Muscle layer of duodenum (tissue), 2 donors: ENCODE data around the gene FAT2.

ENCODE experiments used
- H3K27ac ChIP-seq: one replicate; pipeline ENCODE4 v1.7.0; 2013; ENCODE audit warnings: mild to moderate bottlenecking, low read length
- H3K27me3 ChIP-seq: one replicate; pipeline ENCODE4 v1.7.0; 2013; ENCODE audit warnings: low read depth, mild to moderate bottlenecking, control low read depth, low read length
- H3K36me3 ChIP-seq, 2 donors: one replicate each; pipeline ENCODE4 v1.7.0; 2013; ENCODE audit warnings: low read length in 2 of 2, control low read depth in 1 of 2, mild to moderate bottlenecking in 1 of 2; ENCODE audit not compliant: insufficient read depth in 2 of 2, control insufficient read depth in 1 of 2
- H3K4me1 ChIP-seq, 2 donors: one replicate each; pipeline ENCODE4 v1.7.0; 2013; ENCODE audit warnings: low read length in 2 of 2, mild to moderate bottlenecking in 2 of 2, control low read depth in 1 of 2, moderate library complexity in 1 of 2; ENCODE audit not compliant: insufficient read depth in 2 of 2, control insufficient read depth in 1 of 2
- H3K4me3 ChIP-seq, 2 donors: one replicate each; pipeline ENCODE4 v1.7.0; 2013; ENCODE audit warnings: low read length in 2 of 2, low read depth in 1 of 2, mild to moderate bottlenecking in 1 of 2
- H3K9me3 ChIP-seq, 2 donors: one replicate each; pipeline ENCODE4 v1.7.0; 2013; ENCODE audit warnings: low read length in 2 of 2, control low read depth in 1 of 2, mild to moderate bottlenecking in 1 of 2; ENCODE audit not compliant: control insufficient read depth in 1 of 2
- donor health status: healthy.

The FAT2 gene

DNA sequence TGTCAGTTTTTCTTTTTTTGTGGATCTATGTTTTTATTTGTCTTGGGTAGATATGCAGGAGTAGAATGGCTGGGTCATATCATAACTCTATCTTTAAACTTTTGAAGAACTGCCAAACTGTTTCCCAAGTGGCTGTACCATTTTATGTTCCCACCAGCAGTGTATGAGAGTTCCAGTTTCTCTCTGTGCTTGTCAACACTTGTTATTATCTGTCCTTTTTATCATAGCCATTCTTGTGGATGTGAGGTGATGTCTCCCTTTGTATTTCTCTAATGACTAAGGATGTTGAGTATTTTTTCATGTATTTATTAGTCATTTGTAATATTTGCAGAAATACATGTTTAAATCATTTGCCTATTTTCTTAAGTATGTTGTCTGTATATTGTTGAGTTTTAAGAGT is 17.4 kb upstream of the FAT2 start:
- no peaks in the 10 kb centered on the region for H3K9me3 ChIP-seq
- no peak overlapping the region for H3K27ac ChIP-seq
- no peaks in the 10 kb centered on the region for H3K36me3 ChIP-seq
- H3K4me3 ChIP-seq, result no peak overlapping the region
- H3K4me1 ChIP-seq, result no peaks in the 10 kb centered on the region
- no peaks in the 10 kb centered on the region for H3K27me3 ChIP-seq

DNA sequence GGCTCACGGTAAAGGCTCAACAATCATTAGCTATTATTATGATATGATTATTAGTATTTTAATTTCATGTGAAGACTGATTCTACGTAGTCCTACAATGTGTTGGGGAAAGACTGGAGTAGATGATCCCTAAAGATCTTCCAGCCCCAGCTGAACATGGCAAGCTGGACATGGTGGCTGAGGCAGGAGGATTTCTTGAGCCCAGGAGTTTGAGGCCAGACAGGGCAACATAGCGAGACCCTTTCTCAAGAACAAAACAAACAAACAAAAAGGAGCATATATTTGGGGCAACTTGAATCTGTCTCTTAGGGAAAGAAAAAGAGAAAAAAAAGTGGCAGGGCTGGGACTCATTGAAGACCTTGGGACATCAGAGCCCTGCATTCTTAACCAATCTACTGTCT is 16.2 kb upstream of the FAT2 start:
- Histone ChIP-seq H3K27ac (no peak overlapping the region), H3K4me3 (no peak overlapping the region), H3K36me3 (no peaks in the 10 kb centered on the region), H3K27me3 (no peaks in the 10 kb centered on the region), H3K9me3 (no peaks in the 10 kb centered on the region), H3K4me1 (no peaks in the 10 kb centered on the region)

DNA sequence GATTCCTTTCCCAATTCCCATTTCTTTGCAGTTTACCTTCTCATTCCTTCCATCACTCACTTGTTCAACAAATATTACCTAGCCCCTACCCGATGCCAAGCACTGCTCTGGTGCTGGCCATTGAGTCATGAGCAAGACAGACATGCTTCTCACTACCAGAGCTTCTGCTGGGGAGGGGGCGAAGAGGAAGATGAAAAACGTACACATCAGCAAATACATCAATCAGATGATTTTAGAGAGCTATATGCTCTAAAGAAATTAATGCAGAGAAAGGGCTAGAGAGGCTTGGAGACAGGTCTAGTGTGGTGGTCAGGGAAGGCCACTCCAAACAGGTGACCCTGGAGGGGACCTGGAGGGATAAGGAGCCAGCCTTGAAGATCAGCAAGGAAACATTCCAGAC is 14.4 kb upstream of the FAT2 start:
- no peak overlapping the region for H3K27ac ChIP-seq
- no peaks in the 10 kb centered on the region for H3K4me1 ChIP-seq
- H3K9me3 ChIP-seq, result no peaks in the 10 kb centered on the region
- H3K4me3 ChIP-seq, result no peak overlapping the region
- H3K36me3 ChIP-seq, result no peaks in the 10 kb centered on the region
- H3K27me3 ChIP-seq, result no peaks in the 10 kb centered on the region

DNA sequence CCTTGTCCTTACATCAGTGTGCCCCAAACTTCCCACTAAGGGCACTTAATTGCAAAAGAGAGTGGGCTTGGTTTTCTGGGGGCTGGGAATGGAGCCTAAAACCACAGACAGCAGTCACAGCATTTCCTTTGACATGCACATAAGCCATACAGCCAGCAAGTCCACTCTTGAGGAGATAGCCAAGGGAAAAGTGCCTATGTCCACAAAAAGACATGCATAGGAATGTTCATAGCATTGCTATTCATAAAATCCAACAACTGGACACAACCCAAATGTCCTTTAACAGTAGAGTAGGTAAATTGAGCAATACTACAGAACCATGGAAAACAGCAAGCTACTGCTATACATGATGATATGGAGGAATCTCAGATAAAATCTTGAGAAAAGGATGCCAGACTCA is 11.7 kb upstream of the FAT2 start:
- Histone ChIP-seq H3K4me3 (no peak overlapping the region), H3K27ac (no peak overlapping the region), H3K27me3 (no peaks in the 10 kb centered on the region), H3K4me1 (no peaks in the 10 kb centered on the region), H3K9me3 (no peaks in the 10 kb centered on the region), H3K36me3 (no peaks in the 10 kb centered on the region)

- Histone ChIP-seq H3K4me1 (no peaks in the 10 kb centered on the region), H3K9me3 (no peaks in the 10 kb centered on the region), H3K27ac (no peak overlapping the region), H3K27me3 (no peaks in the 10 kb centered on the region), H3K36me3 (no peaks in the 10 kb centered on the region), H3K4me3 (no peak overlapping the region)
Measured at GRCh38 chr5:151601391-151601790, 10.3 kb upstream of the FAT2 start.

DNA sequence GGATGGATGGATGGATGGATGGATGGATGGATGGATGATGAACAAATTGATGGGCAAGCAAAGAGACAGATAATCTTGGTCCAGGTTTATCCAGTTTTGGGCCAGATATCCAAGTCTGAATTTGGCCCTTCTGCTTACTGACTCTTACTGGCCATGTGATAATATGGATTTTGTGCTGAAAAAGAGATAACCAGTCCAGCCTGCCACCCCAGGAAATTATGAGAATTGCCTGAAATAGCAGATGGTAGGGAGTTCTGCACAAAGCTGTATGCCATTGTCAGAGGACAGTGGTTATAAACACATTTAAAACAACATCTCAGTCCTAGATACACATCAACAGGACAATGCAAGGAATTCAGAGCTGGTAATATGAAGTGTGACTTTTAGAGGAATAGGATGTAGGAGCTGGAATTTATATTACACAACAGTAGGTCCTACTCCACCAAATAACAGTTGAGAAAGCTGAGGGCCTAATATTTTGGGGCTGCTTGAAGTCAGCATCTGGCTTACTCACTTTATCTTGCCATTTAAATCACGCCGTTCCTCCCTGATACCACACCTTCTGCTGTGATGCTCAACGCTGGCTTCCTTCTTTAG is 9.0 kb upstream of the FAT2 start:
- H3K4me3 ChIP-seq, result no peak overlapping the region
- H3K27ac ChIP-seq, result no peak overlapping the region
- H3K36me3 ChIP-seq, result no peaks in the 10 kb centered on the region
- H3K4me1 ChIP-seq, result no peaks in the 10 kb centered on the region
- H3K27me3 ChIP-seq, result no peaks in the 10 kb centered on the region
- no peaks in the 10 kb centered on the region for H3K9me3 ChIP-seq

DNA sequence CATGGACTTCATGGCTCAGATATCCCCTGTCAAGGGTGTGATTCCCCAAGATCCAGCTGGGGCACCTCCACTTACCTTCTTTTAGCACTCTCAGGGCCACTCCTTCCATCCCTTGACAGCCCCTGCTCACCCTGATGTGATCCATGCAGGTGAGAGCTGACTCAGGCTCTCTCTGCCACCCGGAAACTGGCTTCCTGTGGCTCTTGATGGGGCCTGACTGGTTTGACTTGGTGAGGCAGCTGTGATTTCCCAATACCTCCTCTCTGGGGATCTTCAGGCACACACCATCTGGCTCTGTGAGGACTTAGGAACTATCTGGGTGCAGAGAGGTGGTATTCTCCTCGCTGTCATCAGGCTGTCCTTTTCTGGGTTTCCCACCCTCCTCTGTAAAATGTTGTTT is 7.9 kb upstream of the FAT2 start:
- no peaks in the 10 kb centered on the region for H3K36me3 ChIP-seq
- no peaks in the 10 kb centered on the region for H3K9me3 ChIP-seq
- no peak overlapping the region for H3K27ac ChIP-seq
- no peaks in the 10 kb centered on the region for H3K4me1 ChIP-seq
- no peak overlapping the region for H3K4me3 ChIP-seq
- H3K27me3 ChIP-seq, result no peaks in the 10 kb centered on the region

DNA sequence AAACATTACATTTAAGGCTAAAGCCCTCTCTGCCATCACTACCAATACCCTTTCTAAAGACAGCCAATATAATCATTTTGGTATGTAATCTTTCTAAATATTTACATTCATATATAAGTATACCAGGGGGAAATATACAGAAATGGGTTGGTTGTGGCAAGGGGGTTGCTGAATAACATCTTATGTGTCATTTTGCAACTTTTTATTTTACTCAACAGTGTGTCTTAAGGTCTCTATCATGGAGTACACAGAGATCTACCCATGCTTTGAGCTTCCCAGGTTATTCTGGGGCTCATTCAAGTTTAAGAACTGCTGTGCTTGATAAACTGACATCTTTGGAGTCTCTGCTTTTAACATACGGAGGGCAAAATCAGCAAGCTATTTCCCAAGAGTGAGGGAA is 7.4 kb upstream of the FAT2 start:
- Histone ChIP-seq H3K4me3 (no peak overlapping the region), H3K36me3 (no peaks in the 10 kb centered on the region), H3K9me3 (no peaks in the 10 kb centered on the region), H3K27ac (no peak overlapping the region), H3K27me3 (no peaks in the 10 kb centered on the region), H3K4me1 (no peaks in the 10 kb centered on the region)

DNA sequence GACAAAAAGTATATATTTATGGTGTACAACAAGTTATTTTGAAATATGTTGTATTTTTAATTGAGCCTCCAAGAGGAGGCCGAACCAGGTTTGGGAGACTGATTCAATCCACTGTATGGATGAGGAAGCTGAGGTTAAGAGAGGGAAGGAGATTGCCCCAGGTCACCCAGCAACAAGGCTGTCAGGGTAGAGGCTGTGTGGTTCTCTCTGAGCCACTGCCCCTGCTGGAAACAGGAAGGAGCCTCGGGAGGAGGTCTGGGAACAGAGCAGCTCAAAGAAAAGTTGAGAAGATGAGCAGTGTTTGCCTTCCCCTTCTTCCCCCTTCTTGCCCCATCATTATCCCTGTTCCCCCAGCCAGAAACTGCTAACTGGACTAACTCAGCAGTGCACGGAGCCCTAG is 6.6 kb upstream of the FAT2 start:
- Histone ChIP-seq H3K4me1 (no peaks in the 10 kb centered on the region), H3K27me3 (no peaks in the 10 kb centered on the region), H3K9me3 (no peaks in the 10 kb centered on the region), H3K27ac (no peak overlapping the region), H3K4me3 (no peak overlapping the region), H3K36me3 (no peaks in the 10 kb centered on the region)

- Histone ChIP-seq H3K4me1 (no peaks in the 10 kb centered on the region), H3K27ac (no peak overlapping the region), H3K27me3 (no peaks in the 10 kb centered on the region), H3K36me3 (no peaks in the 10 kb centered on the region), H3K9me3 (no peaks in the 10 kb centered on the region), H3K4me3 (no peak overlapping the region)
Measured at GRCh38 chr5:151596828-151597539, 5.9 kb upstream of the FAT2 start.

DNA sequence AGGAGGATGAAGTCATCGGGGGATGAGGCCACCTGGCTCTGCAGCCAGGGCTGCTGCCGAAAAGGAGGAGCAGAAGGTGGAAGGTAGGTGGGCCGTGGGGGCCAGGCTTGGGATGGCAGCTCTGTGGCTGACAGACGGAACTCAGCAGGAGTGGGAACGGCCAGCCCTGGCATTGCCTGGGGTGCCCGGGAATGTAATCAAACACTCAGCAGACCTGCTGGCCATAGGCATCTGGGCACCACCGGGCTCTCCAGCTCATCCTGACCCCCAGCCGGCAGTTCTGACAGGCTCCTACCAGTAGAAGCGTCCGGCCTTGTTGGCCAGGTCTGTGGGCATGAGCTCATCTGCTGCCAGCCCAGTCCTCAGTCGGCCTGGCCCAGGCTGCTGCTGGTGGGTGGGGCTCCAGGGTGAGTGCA is 4.3 kb upstream of the FAT2 start:
- H3K36me3 ChIP-seq, result no peaks in the 10 kb centered on the region
- H3K4me1 ChIP-seq, result no peaks in the 10 kb centered on the region
- H3K9me3 ChIP-seq, result no peaks in the 10 kb centered on the region
- no peak overlapping the region for H3K4me3 ChIP-seq
- H3K27me3 ChIP-seq, result no peaks in the 10 kb centered on the region
- H3K27ac ChIP-seq, result no peak overlapping the region

DNA sequence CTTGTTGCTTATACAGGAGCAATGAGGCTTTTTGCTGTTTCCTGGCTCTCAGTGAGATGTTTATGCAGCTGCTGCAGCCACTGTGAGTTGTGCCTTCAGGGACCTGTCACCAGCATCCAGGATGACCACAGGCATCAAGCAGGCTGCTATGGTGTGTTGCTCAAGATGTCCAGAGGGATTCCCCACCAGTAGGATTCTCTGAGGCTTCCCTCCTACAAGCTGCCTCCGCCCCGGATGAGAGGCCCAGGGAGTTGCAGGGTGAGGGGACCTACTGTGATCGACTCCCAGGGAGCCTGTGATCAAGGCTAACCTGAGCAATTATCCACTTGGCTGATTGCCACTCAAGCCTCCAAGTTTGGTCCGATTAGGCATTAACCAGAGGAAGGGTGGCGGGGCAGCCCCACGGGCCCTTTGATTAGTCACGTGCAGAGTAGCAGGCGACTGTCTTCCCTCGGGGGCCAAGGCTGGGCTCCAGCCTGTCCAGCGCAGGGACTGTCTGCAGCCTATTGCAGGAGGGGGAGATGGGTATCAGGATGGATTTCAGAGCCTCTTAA is 1.8 kb upstream of the FAT2 start:
- Histone ChIP-seq H3K27me3 (no peaks in the 10 kb centered on the region), H3K36me3 (no peaks in the 10 kb centered on the region), H3K4me1 (no peaks in the 10 kb centered on the region), H3K4me3 (no peak overlapping the region), H3K9me3 (no peaks in the 10 kb centered on the region), H3K27ac (no peak overlapping the region)
